AG04449 (cell line): ENCODE measurements around the gene PRRX2.

Experiments used
- CTCF ChIA-PET: fragments of 350-600 bp; formaldehyde crosslinking; extraction: SDS; loops from one replicate; lab custom pipeline; 2021; ENCODE audit warnings: antibody characterized with exemption; lab: Yijun Ruan, JAX
- POLR2A ChIA-PET: fragments of 400-600, 350-600 bp; formaldehyde crosslinking; extraction: SDS; loops from one replicate; lab custom pipeline; 2020; ENCODE audit warnings: antibody characterized with exemption, inconsistent platforms; lab: Yijun Ruan, JAX
- DNase-seq: peaks from one replicate; pipeline ENCODE4 v3.0.0-alpha.2; 2010; ENCODE audit warnings: low read depth, low spot score
- H3K4me3 ChIP-seq: 2 replicates; pipeline ENCODE4 v1.5.1; 2011; ENCODE audit warnings: low read depth, mild to moderate bottlenecking, control low read depth, low read length
- TF ChIP-seq, protein P1 (sequence below): IDR thresholded peaks from one replicate; pipeline ENCODE4 v1.5.1; 2011; ENCODE audit warnings: mild to moderate bottlenecking, moderate library complexity, low read length, control low read depth, inconsistent platforms; ENCODE audit not compliant: insufficient read depth; ENCODE audit errors: missing control alignments

Gene PRRX2

DNA sequence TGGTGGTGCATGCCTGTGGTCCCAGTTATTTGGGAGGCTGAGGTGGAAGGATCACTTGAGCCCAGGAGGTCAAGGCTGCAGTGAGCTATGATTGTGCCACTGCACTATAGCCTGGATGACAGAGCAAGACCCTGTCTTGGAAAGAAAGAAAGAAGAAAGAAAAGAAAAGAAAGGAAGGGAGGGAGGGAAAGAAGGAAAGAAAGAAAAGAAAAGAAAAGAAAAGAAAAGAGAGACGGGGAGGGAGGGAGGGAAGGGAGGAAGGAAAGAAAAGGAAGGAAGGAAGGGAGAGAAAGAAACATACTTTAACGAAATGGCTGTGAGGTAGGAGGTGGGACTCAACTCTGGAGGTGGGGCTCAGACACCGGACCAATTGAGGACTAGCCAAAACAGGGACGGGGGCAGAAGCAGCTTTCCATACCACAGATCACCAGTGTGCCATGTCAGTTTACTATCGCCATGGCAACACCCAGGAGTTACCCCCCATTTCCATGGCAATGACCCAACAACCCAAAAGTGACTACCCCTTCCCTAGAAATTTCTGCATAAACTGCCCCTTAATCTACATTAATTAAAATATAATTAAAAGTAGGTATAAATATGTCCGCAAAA, 66.1 kb downstream of the PRRX2 start:
- TF ChIP-seq, protein P1, sequence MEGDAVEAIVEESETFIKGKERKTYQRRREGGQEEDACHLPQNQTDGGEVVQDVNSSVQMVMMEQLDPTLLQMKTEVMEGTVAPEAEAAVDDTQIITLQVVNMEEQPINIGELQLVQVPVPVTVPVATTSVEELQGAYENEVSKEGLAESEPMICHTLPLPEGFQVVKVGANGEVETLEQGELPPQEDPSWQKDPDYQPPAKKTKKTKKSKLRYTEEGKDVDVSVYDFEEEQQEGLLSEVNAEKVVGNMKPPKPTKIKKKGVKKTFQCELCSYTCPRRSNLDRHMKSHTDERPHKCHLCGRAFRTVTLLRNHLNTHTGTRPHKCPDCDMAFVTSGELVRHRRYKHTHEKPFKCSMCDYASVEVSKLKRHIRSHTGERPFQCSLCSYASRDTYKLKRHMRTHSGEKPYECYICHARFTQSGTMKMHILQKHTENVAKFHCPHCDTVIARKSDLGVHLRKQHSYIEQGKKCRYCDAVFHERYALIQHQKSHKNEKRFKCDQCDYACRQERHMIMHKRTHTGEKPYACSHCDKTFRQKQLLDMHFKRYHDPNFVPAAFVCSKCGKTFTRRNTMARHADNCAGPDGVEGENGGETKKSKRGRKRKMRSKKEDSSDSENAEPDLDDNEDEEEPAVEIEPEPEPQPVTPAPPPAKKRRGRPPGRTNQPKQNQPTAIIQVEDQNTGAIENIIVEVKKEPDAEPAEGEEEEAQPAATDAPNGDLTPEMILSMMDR, result no peak
- no peak for DNase-seq
- ChIA-PET CTCF (interaction anchor here (0.7 to 12.5 kb wide), 3 partner anchors 22 to 89 kb away, joined by 3 to 238 read pairs (median 4); partner anchors contain the start of gene ASB6), POLR2A (no interaction called here)
- H3K4me3 ChIP-seq, result no peak overlapping the region

DNA sequence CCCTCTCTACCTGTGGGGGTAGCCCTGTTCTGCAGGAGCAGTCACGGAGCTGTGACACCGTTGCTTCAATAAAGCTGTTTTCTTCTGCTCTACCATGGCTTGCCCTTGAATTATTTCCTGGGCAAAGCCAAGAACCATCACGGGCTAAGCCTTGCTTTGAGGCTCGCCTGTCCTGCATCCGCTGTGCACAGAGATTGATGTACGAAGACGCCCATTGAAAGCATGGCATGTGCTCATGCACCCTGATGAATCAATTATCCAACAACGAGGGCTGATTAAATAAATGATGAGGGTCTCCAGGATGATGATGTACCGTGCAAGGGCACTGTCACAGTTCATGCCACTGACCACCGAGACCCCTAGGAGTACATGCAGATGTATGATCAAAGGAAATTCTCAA, 66.7 kb downstream of the PRRX2 start:
- ChIA-PET CTCF (interaction anchor here (0.8 to 12.5 kb wide), 2 partner anchors 50 to 90 kb away, joined by 3 to 238 read pairs; partner anchors contain the start of gene ASB6), POLR2A (no interaction called here)
- DNase-seq, result no peak
- no peak overlapping the region for H3K4me3 ChIP-seq
- TF ChIP-seq, protein P1, result no peak

DNA sequence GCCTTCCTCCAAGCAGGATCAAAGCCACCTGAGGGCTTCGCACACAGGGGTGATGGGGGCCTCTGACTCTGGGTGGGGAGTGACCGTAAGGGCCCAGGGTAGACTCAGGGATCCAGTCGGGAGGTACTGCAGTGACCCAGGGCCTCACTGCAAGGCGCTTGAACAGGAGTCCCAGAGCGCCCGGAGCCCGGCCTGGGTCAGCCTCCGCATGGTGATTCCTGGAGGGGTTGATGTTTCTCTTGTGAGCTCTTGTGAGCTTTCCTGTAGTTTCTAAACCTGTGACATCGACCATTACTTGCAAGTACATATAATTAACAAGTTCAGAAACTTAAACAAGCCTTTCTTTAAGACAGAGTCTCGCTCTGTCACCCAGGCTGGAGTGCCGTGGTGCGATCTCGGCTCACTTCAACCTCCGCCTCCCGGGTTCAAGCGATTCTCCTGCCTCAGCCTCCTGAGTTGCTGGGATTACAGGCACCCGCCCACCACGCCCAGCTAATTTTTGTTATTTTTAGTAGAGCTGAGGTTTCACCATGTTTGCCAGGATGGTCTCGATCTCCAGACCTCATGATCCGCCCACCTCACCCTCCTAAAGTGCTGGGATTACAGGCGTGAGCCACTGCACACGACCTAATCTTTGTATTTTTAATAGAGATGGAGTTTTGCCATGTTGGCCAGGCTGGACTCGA, 67.6 kb downstream of the PRRX2 start:
- TF ChIP-seq, protein P1, result no peak
- DNase-seq, result no peak
- ChIA-PET POLR2A (interaction anchor here (0.8 kb wide), 1 partner anchor 21 kb away, joined by 3 read pairs; no protein-coding TSS in a partner anchor), CTCF (interaction anchor here (1.4 to 15.3 kb wide), 2 partner anchors 9 to 51 kb away, joined by 4 to 429 read pairs; no protein-coding TSS in a partner anchor)
- no peak overlapping the region for H3K4me3 ChIP-seq

DNA sequence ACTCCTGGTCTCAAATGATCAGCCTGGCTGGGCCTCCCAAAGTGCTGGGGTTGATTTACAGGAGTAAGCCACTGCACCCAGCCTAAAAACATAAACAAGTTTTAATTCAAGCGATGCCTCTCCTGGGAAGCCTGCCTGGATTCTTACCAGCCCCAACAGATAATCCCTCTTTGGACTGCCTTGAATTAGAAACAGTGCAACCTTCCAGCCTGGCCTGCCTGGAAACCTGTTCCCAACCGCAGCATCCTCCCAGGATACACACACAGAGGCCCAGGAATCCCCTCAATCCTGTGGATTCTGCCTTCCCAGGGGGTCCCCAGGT, 68.1 kb downstream of the PRRX2 start:
- ChIA-PET POLR2A (interaction anchor here (0.8 kb wide), 1 partner anchor 21 kb away, joined by 3 read pairs; no protein-coding TSS in a partner anchor), CTCF (interaction anchor here (1.2 to 15.3 kb wide), 5 partner anchors 7 to 91 kb away, joined by 4 to 429 read pairs (median 9); no protein-coding TSS in a partner anchor)
- TF ChIP-seq, protein P1, result no peak
- no peak overlapping the region for H3K4me3 ChIP-seq
- no peak for DNase-seq

DNA sequence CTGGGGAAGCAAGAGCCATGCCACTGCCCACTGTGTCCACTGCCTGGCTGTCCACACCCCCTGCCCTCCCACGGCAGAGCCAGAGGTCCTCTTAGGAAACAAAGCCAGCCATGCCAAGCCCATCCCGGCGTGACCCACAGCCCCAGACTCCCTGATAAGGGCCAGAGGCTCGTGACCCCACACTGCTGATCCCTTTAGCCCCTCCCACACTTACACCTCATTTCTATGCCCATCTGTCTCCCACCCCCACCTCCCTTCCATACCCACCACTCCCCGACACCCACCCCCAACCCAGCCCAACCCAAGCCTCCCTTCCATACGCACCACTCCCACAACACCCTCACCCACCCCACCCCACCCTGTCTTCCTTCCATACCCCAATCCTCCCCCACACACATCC, 70.1 kb downstream of the PRRX2 start:
- CTCF ChIA-PET, result interaction anchor here (0.7 to 15.3 kb wide), 8 partner anchors 9 to 93 kb away, joined by 3 to 429 read pairs (median 4); no protein-coding TSS in a partner anchor
- POLR2A ChIA-PET, result no interaction called here

DNA sequence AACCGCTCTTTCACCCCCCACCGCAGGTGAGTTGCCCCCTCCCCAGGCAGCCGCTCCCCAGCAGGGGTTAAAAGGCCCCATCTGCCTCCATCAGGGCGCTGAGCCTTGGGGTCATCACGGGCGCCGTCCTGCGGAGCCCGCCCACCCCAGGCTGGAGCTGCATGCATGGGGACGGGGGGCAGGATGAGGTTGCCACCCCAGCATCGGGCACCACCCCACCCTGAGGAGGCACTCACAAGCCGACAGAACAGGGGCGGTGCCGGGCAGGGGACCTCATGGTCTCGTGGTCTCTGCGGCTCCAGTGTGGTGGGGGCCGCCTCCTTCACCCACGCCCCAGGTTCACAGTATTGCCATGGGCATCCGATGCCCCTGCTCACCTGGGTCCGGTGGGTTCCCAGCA, 70.9 kb downstream of the PRRX2 start:
- H3K4me3 ChIP-seq, result no peak overlapping the region
- TF ChIP-seq, protein P1, result no peak
- no peak for DNase-seq
- ChIA-PET POLR2A (no interaction called here), CTCF (interaction anchor here (0.7 to 15.3 kb wide), 16 partner anchors 10 to 93 kb away, joined by 3 to 429 read pairs (median 8); partner anchors contain the start of gene PTGES)

More for the DNA sequence above, 70.1 kb downstream of the PRRX2 start:
- TF ChIP-seq, protein P1, result no peak
- DNase-seq, result no peak
- no peak overlapping the region for H3K4me3 ChIP-seq
